Medulla oblongata (tissue), 1 donor: Measurements from ENCODE around the gene TRAPPC2.
"Not testable (repeated sequence)": the region's sequence is repeated elsewhere in the genome, so short reads cannot be mapped to it uniquely, and the experiment has no call there.

ENCODE experiments used
- DNase-seq: peaks from one replicate; pipeline ENCODE4 v3.0.0-alpha.2; 2015; ENCODE audit errors: extremely low spot score

Gene TRAPPC2

DNA sequence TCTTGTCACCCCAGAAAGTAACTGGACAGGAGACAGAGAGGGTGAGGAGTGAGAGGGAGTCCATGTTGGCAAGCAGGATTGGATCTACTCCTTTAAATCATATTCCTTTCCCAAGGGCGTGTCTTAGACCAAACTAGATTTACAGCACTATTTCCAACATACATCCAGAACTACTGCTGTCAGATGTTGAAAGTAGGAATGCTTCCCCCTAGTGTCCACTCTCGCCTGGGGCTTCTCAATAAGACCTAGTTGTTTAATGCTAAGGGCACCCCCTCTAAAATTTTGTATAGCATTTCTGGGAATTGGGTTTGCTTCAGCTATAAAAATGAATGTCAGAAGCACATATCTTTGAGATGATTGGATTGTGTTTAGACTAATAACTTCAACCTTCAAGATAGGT, 13.4 kb upstream of the TRAPPC2 start:
- DNase-seq, result peak; percentile 67

DNA sequence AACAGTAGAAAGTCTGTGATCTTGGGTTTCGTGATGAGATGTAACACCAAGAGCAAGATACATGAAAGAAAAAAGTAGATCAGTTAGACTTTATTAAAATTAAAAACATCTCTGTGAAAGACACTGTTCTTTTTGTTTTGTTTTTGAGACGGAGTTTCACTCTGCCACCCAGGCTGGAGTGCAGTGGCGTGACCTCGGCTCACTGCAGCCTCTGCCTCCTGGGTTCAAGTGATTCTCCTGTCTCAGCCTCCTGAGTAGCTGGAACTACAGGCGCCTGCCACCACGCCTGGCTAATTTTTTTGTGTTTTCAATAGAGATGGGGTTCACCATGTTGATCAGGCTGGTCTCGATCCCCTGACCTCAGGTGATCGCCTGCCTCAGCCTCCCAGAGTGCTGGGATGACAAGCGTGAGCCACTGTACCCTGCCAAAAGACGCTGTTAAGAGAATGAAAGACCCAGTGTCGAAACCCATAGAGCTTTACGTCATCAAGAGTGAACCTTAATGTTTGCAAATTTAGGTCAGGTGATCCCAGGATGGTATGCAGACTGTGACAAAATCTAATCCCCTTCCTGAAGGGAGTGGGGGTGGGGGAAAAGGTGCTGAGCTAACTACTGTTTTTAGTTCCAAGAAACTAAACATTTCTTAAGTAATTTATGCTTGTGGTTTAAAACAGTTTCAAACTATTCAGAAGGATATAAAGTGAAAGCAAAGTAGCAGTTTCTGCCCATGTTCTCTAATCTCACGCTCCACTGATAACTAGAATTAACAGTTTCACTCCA, 8.2 kb upstream of the TRAPPC2 start:
- DNase-seq, result no peak

DNA sequence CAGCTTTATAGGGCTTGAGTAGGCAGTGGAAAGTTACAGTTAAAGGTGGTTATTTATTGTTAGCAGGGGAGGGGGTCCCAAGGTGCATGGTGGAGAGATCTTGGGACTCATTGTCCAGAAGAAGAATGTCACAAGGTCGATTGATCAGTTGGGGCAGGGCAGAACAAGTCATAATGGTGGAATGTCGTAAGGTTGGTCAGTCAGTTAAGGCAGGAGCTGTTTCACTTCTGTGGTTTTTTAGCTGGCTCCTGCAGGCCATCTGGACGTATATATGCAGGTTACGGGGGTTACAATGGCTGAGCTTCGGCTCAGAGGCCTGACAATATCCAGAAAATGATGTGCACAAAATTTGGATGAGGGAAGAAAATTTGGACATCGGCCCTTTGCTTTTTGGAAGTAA, 7.3 kb upstream of the TRAPPC2 start:
- DNase-seq, result no peak

DNA sequence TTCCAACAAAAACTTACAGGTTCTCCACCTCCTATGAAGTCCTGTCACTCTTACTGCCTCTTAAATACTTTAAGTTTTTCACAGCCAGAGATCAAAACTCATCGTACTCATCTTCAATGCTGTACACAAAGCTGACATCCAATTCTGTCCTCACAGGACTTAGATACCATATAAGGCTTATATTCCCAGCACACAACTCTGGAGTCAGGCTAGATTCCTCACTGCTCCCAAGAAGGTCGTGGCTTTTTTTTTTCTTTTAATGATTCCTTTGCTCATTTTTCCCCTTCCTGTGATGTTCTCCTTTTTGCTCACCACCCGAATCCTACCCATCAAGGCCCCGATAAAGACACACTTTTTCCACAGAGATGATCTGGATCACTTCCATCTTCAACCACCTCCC, 914 bp downstream of the TRAPPC2 start:
- DNase-seq, result no peak

DNA sequence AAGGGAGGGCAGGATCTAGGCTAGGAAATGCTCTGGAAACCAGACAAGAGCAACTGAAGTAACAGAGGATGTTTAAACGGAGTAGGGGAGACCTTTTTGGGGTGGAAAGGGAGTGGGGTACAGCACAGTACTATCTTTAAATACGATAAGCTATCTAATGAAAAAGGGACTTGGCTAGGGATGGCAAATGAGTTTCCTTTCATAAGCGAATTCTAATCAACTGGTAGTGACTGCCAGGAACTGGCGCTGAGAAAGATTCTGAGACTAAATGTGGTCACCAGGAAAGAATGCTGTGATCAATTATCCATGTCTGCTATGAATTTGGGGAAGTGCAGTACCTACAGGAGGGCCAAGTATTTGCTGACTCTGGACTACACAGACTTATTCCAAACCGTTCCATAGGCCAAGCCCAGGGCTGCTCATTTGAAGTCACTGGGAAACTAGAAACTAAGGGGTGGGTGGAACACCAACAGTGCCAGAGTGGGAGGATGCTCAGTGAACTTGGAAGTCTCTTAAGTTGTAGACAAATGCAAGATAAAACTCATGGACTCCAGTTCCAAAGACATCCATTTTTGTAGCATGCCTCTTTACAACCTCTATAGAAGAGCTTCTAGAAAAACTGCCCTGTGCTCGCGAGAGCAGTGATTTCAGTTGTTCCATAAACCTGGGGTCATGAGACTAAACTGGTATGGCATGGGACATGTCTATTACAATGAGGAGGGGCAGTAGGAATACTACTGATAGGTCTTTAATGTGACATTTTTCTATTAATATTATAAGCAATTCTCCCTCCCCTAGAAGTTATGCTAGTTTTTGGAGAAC, 2.0 kb downstream of the TRAPPC2 start:
- DNase-seq, result no peak

DNA sequence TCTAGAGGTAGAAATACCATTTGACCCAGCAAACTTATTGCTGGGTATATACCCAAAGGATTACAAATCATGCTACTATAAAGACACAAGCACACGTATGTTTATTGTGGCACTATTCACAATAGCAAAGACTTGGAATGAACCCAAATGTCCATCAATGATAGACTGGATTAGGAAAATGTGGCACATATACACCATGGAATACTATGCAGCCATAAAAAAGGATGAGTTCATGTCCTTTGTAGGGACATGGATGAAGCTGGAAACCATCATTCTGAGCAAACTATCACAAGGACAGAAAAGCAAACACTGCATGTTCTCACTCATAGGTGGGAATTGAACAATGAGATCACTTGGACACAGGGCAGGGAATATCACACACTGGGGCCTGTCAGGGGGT, 3.9 kb downstream of the TRAPPC2 start:
- not testable (repeated sequence) for DNase-seq

DNA sequence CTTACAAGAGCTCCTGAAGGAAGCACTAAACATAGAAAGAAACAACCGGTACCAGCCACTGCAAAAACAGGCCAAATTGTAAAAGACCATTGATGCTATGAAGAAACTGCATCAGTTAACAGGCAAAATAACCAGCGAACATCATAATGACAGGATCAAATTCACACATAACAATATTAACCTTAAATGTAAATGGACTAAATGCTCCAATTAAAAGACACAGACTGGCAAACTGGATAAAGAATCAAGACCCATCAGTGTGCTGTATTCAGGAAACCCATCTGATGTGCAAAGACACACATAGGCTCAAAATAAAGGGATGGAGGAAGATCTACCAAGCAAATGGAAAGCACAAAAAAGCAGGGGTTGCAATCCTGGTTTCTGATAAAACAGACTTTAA, 7.8 kb downstream of the TRAPPC2 start:
- DNase-seq, result not testable (repeated sequence)

DNA sequence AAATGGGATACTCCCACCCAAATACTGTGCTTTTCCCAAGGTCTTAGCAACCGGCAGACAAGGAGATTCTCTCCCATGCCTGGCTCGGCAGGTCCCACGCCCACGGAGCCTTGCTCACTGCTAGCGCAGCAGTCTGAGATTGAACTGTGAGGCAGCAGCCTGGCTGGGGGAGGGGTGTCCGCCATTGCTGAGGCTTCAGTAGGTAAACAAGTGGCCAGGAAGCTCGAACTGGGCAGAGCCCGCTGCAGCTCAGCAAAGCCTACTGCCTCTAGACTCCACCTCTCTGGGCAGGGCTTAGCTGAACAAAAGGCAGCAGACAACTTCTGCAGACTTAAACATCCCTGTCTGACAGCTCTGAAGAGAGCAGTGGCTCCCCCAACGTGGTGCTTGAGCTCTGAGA, 9.5 kb downstream of the TRAPPC2 start:
- DNase-seq, result not testable (repeated sequence)

DNA sequence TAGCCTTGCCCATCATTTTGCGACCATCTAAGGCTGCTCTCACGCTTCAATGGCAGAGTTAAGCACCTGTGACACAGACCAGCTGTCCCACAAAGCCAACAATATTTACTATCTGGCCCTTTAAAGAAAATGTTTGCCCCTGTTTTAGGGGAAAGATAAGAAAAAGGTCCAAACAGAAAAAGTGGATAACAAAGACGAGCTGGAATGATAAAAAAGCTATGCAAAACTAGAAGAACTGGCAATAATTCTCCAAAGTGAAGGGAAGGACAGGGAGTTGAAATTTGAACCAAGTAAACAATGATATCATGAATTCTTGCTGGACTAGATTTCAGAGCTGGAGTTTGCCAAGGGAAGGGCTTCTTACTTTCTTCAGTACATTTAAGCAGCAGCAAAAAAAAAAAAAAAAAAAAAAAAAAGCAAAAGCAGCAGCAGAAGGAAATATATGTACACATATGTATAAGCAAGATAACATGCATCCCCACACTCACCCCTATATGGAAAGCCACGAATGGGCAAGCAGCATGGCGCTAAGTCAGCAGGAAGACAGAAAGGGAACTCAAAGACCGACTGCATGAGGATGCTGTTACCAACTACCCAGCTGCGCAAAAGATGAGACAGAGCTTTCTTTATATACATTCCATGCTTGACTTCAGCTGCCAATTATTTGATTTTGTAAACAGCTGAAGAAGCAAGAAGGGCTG, 12.5 kb downstream of the TRAPPC2 start:
- peak; percentile 24 for DNase-seq

DNA sequence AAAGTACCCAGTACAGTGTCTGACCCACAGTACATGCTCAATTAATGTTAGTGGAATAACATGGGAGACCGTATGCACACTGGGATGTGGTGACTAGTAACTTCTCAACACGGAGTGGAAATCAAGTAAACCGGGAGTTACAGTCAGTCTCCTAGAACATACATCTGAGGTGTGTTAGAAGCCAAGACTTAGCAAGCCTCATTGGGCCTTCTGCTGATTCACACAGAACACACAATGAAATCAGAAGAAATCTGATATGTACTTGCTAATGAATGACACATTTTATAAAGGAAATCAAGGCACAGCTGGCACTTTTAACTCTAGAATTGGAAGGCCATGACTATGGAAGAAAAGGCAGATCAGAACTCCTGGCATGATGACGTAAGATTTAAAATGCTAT, 13.0 kb downstream of the TRAPPC2 start:
- no peak for DNase-seq

DNA sequence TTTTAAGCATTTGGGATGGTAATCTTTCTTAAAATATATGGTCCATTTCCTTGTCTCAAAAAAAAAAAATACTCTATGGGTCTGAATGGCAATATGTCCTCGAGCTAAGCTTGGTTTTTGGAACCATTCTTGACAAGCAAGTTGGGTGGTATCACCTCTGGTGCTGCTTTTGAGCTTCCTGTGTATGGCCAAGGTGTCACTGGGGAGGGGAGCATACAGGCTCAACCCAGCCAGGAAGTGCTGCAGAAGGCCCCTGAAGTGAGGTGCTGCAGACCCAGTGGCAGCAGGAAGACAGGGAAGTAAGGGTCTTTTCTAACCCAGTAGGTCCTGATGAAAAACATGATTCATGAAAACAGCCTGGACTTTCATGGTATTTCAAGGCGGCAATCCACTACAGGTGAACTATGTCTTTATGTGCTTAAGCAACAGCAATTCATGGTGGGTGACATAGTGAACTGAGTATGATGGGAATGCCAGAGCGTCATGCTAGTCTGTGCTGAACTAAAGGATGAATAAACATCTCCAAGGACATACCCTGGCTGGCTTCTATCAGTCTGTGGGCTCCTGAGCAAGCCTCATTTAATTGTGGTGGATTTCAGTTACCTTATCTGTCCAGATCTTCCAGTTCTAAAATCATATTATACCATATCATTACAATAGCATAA, 15.1 kb downstream of the TRAPPC2 start:
- DNase-seq, result no peak

DNA sequence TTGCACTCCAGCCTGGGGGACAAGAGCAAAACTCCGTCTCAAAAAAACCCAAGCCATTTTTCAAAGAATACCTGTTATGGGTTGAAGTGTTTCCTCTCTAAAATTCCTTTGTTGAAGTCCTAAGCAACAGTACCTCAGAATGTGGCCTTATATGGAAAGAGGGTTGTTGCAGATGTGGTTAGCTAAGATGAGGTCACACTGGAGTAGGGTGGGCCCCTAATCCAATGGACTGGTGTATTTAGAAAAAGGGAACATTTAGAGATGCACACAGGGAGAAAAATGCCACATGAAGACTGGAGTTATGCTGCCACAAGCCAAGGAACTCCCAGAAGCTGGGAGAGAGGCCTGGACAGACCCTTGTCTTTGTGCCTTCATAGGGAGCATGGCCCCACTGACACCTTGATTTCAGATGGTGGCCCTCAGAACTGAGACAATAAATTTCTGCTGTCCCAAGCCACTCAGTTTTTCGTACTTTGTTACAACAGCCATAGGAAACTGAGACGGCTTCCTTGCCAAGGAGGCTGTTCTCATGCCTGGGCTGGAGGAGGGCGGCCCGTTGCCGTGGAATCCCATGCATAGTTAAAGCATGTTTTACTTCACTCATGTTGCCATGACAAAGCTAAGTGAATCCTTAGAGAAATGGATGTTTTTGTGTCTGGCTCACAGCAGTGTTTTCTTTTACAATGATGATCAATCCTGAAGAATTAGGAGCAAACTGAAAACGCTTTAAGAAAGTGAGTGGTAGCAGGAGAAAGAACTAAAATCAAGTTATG, 16.5 kb downstream of the TRAPPC2 start:
- DNase-seq, result no peak

DNA sequence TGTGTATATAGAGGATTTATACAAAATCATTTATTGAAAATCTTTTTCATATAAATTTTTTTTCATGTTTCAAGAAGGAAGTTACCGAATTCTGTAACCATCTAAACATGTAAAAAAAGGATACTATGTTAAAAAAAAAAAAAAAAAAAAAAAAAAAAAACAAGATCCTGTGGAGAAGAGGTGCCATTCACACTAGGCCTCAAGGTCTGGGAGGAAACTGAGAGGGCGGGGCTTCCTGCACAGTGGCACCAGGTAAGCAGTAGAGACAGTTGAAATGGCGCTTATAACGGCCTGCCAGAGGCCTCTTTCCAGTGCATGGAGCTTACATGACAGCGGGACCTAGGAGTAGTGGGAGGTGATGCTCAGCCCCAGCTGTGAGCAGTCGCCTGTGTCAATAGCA, 17.5 kb downstream of the TRAPPC2 start:
- no peak for DNase-seq

DNA sequence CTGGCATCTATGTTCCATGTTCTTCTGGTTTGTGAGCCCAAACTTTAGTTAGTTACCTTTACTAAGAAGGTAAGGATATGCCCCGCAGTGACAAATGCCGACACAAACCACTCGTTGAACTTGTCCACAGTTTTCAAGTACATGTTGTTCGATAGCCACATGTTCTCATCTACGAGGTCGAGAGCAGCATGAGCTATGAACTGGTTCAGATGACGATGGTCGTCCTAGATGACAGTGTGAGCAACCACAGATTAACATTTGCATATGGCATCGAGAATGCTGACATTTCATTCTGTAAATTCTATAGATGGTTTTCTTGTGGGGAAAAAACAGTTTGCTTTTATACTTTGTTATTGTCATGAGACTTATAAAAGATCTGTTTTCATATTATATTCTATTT, 18.0 kb downstream of the TRAPPC2 start:
- no peak for DNase-seq

DNA sequence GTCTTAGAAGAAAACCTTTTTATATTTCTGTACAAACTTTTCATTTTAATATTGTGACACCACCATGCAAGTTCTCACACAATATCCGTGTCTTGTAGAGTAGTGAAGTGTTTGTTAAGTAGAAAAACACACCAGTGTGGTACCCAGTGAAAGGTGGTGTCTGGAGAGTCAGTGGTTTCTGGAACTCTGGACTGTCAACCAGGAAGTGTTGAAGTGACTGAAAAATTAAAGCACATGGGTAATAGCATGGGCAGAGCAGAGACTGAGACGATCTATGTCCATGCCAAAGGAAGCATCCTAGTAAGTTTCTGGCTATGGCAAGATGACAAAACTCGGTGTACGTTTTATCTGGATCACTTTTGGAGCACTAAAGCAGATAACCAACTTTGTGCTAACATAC, 23.3 kb downstream of the TRAPPC2 start:
- no peak for DNase-seq

DNA sequence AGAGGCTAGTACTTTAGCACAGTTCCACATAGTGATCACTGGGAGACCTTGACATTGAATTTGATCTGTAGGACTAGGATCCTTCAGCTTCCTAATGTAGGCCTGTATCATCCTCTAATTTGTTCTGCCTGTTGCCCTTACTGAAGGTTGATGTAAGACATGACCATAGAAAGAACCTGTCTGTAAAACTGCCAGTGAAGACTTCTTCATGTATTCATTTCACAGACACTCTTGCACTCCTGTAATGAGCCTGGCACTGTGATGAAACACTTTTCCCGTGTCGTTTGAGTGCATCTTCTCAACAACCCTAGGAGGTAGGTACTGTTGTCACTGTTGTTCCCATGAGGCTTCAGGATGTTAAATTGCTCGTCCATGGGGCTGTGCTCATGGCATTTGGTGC, 30.8 kb downstream of the TRAPPC2 start:
- DNase-seq, result no peak

DNA sequence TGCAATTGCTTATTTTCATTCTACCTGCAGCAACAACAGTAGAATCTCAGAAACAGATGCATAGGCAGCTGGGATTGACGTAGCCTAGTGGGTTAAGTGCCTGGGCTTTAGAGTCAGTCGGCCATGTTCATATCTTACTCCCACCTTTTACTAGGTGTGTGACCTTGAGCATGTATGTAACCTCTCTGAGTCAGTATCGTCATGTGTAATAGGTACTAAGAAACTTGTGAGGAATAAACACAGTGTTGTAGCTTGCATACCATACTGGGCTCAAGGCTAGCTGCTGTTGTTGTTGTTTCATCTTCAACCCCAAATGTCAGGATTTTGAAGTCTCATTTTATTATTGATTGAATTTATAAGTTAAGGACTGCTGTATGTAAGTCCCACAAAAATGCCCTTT, 31.3 kb downstream of the TRAPPC2 start:
- no peak for DNase-seq

DNA sequence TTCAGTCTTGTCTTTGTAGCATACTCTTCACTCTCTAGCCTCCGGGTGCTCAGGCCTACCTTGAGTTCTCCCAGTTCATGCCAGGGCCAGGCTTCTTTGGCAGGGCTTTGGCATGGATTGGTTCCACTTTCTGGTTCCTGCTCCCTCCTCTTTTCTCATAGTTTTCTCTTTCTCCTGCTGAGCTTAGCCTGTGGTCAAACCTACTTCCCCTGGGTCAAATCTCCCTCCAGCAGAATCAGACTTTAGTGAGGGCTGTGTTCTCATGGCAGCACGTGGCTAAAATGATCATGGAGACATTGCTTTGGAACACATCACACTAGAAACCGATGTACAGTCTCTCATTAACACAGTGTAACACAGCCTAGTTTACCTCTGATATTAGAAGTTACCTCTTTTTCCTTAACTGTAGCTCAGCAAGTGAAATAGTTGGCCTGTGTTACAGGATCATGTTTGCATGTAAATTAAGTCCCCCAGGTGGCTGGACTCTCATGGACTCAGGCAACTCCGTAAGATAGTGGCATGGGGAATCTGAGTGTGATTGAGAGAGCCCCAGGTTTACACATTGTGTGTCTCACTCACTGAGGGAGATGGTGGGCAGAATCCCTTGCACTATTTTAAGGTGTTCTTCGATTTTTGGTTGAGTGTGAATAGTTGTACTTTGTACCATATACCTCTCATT, 32.2 kb downstream of the TRAPPC2 start:
- DNase-seq, result no peak

DNA sequence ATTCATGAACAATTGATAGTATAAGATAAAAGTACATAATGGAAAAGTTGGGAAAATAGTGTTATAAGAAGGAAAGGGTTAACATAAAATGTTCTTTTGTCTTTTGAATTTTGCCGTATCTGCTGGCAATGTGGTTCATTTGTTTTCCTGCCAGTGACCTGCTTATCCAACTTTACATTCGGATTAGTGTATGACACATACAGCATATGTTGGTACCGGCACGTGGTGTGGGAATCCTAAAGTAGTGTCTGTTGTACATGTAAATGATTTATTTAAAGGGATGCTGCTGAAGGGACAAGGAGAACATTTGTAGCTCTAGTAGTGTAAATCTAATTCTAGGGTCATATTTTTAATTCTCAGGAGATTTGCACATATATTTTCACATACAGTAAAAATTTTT, 34.0 kb downstream of the TRAPPC2 start:
- no peak for DNase-seq

DNA sequence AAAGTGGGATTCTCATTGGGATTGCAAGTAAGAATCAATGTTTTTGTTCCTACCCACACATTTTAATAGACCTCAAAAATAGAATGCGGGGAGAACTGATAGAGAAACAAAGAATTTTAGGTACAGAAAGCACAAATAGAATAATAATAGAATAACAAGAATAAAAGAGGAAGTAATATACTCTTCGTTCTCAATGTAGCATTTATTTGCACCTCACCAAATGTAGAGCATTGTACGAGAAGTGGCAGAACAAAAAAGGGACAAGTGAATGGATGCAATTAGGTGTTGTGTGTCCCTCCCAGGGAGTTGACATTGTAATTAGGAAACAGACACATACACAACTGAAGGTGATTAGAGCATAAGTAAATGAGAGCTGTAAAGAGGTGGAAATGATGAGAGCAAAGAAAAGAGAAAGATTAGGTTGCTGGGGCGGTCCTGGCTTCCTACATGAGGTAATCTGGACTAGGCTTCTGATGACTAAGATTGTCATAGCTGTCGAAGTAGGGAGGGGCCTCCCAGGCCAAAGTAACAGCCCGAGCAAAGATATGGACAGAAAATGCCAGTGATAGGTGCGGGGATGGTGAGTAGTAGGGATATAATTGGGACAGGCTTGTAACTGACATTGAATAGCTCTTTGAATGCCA, 35.1 kb downstream of the TRAPPC2 start:
- DNase-seq, result no peak
